GM12801 (cell line): ENCODE data around the gene DBN1.

Experiments used
- CTCF ChIP-seq: IDR thresholded peaks from one replicate; pipeline ENCODE4 v1.5.1; 2011; ENCODE audit warnings: control low read depth; ENCODE audit not compliant: insufficient read length; ENCODE audit errors: extremely low read depth

DBN1 gene

GRCh38 chr5:177497292-177498012 lies 24.0 kb upstream of the DBN1 start, which contains the start of gene PDLIM7:
Gene PDLIM7 (minus strand): TSS chr5:177497604. CDS start chr5:177496512, 1,092 bp downstream.
- no peak for TF ChIP-seq CTCF

- TF ChIP-seq CTCF = no peak
Measured at GRCh38 chr5:177496727-177497291, 23.4 kb upstream of the DBN1 start.

GRCh38 chr5:177496070-177496726 lies 22.8 kb upstream of the DBN1 start:
- TF ChIP-seq CTCF = no peak

GRCh38 chr5:177495243-177496060 lies 22.0 kb upstream of the DBN1 start:
- TF ChIP-seq CTCF = no peak

- no peak for TF ChIP-seq CTCF
Measured at GRCh38 chr5:177494346-177495195, 21.1 kb upstream of the DBN1 start.

GRCh38 chr5:177493795-177494345 lies 20.4 kb upstream of the DBN1 start:
- no peak for TF ChIP-seq CTCF
